PFSK-1 (cell line): ENCODE results near the gene RAB5B.

Experiments used
- FOXP2 ChIP-seq: optimal IDR thresholded peaks from 2 replicates; pipeline ENCODE3; 2011; ENCODE audit warnings: borderline replicate concordance, control low read depth, inconsistent platforms; ENCODE audit not compliant: insufficient read depth; ENCODE audit errors: extremely low read length, extremely low read depth
- POLR2AphosphoS5 ChIP-seq: IDR thresholded peaks from 2 replicates; pipeline ENCODE4 v1.6.1; 2012; ENCODE audit warnings: low read depth, mild to moderate bottlenecking, control low read depth, low read length, moderate library complexity
- SIN3A ChIP-seq: IDR thresholded peaks from 2 replicates; pipeline ENCODE4 v1.6.1; 2012; ENCODE audit warnings: mild to moderate bottlenecking, low read length, moderate library complexity, borderline replicate concordance; ENCODE audit not compliant: insufficient read depth
- TAF1 ChIP-seq: IDR thresholded peaks from 2 replicates; pipeline ENCODE4 v1.6.1; 2012; ENCODE audit warnings: low read length, control low read depth, borderline replicate concordance; ENCODE audit not compliant: insufficient read depth
- TF ChIP-seq, protein P1 (sequence below), 2 experiments: IDR thresholded peaks; 2 replicates each; pipeline versions ENCODE4 v1.6.1 to v1.8.0; 2011 to 2012; ENCODE audit warnings: low read depth in 2 of 2, low read length in 2 of 2, control low read depth in 1 of 2, inconsistent platforms in 1 of 2, mild to moderate bottlenecking in 1 of 2, moderate library complexity in 1 of 2; ENCODE audit not compliant: insufficient read depth in 1 of 2

RAB5B gene

DNA sequence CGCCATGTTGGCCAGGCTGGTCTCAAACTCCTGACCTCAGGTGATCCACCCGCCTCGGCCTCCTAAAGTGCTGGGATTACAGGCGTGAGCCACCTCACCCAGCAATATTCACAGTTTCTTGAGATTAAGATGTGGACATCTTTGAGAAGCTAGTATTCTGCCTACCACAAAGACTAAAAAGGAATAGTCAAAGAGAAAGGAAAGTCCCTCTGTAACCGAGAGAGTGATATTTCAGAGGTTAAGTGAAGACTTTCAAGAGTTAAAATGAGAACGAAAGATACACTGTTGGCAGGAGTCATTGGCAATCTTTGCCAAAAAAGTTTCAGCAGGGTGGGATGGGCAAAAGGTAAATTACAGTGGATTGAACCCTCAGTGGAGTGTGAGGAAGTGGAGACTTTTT is 27.3 kb upstream of the RAB5B start:
- TF ChIP-seq POLR2AphosphoS5 = no peak
- no peak for TF ChIP-seq SIN3A
- TF ChIP-seq TAF1 = no peak
- TF ChIP-seq, protein P1, sequence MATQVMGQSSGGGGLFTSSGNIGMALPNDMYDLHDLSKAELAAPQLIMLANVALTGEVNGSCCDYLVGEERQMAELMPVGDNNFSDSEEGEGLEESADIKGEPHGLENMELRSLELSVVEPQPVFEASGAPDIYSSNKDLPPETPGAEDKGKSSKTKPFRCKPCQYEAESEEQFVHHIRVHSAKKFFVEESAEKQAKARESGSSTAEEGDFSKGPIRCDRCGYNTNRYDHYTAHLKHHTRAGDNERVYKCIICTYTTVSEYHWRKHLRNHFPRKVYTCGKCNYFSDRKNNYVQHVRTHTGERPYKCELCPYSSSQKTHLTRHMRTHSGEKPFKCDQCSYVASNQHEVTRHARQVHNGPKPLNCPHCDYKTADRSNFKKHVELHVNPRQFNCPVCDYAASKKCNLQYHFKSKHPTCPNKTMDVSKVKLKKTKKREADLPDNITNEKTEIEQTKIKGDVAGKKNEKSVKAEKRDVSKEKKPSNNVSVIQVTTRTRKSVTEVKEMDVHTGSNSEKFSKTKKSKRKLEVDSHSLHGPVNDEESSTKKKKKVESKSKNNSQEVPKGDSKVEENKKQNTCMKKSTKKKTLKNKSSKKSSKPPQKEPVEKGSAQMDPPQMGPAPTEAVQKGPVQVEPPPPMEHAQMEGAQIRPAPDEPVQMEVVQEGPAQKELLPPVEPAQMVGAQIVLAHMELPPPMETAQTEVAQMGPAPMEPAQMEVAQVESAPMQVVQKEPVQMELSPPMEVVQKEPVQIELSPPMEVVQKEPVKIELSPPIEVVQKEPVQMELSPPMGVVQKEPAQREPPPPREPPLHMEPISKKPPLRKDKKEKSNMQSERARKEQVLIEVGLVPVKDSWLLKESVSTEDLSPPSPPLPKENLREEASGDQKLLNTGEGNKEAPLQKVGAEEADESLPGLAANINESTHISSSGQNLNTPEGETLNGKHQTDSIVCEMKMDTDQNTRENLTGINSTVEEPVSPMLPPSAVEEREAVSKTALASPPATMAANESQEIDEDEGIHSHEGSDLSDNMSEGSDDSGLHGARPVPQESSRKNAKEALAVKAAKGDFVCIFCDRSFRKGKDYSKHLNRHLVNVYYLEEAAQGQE (IDR thresholded peaks at IDR 0.05; ENCODE audit: insufficient read depth in 1 of 2, low read depth in 2 of 2, low read length in 2 of 2) = no peak
- TF ChIP-seq FOXP2 = no peak

DNA sequence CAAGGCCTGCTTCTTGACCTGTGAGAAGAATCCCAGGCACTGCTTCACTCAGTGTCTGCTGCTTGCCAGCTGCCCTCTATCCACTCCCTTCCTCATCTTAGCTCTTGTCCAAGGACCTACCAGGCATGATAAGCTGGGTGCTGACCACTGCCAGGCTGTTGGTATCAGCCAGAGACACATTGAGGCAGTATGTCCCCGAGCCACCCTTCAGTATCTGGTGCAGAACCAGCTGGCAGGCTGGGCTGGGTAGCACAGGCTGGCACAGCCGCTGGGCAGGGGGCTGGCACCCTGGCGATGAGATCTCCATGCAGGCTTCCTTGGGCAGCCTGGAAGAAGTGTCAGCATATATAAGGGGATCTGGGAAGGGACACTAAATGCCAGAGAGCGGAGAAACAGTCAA is 18.5 kb upstream of the RAB5B start:
- TF ChIP-seq FOXP2 (no peak), SIN3A (no peak)
- TF ChIP-seq, protein P1 (IDR thresholded peaks at IDR 0.05; ENCODE audit: insufficient read depth in 1 of 2, low read depth in 2 of 2, low read length in 2 of 2) = no peak

DNA sequence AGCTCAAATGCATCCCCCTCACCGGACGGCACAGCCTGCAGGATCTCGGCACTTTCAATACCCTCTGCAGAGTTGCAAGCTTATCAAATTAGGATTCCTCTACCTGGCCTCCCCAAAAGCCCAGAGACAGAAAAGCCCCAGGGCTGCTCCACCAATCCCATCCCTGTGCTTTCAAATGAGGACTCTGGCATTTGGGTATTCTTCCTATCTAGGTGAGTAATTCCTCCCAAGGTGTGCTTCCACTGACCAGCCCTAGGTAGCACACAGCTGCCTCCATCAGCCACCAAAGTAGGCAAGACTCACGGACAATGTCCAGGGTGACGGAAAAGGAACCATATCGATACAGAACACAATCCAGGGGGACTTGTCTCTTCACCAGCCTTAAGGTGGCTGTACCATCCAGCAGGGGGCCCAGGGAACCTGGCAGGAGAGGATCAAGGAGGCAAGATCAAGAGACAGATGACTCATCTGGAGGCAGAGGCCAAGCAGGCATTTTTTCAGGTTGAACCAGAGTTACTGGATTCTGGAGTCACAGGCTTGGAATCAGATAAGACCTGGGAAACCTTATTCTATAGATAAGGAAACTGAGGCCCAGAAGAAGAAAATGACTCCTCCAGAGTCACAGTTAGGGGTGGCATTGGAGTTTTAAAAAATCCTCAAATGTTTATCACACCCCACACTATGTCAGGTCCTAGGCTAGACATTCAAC is 17.9 kb upstream of the RAB5B start:
- no peak for TF ChIP-seq FOXP2
- no peak for TF ChIP-seq POLR2AphosphoS5
- no peak for TF ChIP-seq TAF1
- TF ChIP-seq SIN3A = no peak
- TF ChIP-seq, protein P1 (IDR thresholded peaks at IDR 0.05; ENCODE audit: insufficient read depth in 1 of 2, low read depth in 2 of 2, low read length in 2 of 2) = no peak

DNA sequence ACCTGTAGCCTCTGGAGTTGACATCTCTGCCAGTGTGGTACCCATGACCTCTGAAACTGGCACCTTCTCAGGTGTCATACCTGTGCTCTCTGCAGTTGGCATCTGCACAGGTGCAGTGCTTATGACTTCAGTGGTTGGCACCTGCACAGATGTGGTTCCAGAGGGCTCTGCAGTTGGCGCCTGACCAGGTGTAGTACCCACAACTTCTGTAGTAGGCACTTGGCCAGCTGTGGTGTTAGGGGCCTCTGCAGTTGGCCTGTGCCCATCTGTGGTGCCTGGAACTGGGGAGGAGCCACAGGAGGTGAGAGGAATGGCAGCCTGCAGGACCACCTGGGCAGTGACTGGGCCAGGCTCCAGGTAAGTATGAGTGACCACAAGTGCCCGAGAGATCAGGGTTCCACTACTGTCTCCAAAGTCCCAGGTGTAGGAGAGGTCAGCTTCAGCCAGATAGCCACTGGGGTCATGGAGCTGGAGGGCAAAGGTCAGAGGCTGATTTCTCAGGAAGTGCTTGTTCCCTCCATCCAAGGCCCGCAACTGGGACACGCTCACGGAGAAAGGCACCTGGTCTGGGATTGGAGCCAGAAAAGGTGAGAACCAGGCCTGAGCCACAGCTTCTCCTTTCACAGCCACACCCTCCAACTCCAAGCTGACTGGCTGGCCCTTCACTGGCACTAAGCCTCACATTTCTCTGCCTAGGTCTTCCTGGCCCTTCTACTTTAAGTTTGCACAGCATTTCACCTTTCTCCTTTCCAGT is 16.6 kb upstream of the RAB5B start:
- TF ChIP-seq, protein P1 (IDR thresholded peaks at IDR 0.05; ENCODE audit: insufficient read depth in 1 of 2, low read depth in 2 of 2, low read length in 2 of 2) = no peak
- TF ChIP-seq POLR2AphosphoS5 (no peak), SIN3A (no peak), FOXP2 (no peak), TAF1 (no peak)
